T-cell (primary cell): ENCODE measurements around the gene MTMR2. TPM values are rescaled to one million over a fixed set of nuclear protein-coding genes. Genes with fewer than 3 reads are reported as not detected.

Experiments used
- ATAC-seq, 4 experiments: fragments of 200-7000 bp in 3 of 4; fragments of 150-1000 bp in 1 of 4; cut with Tn5 transposase; replicated peaks in 1 of 4; 1 replicate in 3 of 4; 2 replicates in 1 of 4; pipeline ENCODE4 v1.10.0; 2021; ENCODE audit warnings: moderate library complexity in 3 of 4, mild to moderate bottlenecking in 2 of 4, moderate number of reproducible peaks in 1 of 4
- CTCF ChIA-PET, 2 donors: fragments of 300-600 bp; sonication (Branson Sonifier 250); formaldehyde crosslinking; loops; one replicate each; lab custom pipeline; 2022; ENCODE audit warnings: antibody characterized with exemption in 2 of 2; lab: Charles Lee
- POLR2A ChIA-PET, 2 donors: fragments of 300-600 bp; sonication (Branson Sonifier 250); formaldehyde crosslinking; loops; one replicate each; lab custom pipeline; 2022; ENCODE audit warnings: antibody characterized with exemption in 2 of 2; lab: Charles Lee
- DNase-seq, 35 experiments: peaks; one replicate each; pipeline versions ENCODE4 v3.0.0 to v3.0.0-alpha.2; 2013 to 2023
- H3K27ac ChIP-seq: one replicate; pipeline ENCODE4 v1.5.1; 2013; ENCODE audit warnings: low read length
- H3K27me3 ChIP-seq, 2 experiments: replicated peaks in 1 of 2; 1 replicate in 1 of 2; 2 replicates in 1 of 2; pipeline versions ENCODE4 v1.6.1 to v1.7.0; 2013; ENCODE audit warnings: low read length in 1 of 2, mixed read lengths in 1 of 2; ENCODE audit not compliant: control insufficient read depth in 2 of 2, insufficient read depth in 2 of 2; ENCODE audit errors: extremely low read depth in 1 of 2
- H3K36me3 ChIP-seq, 2 donors: 1 replicate in 1 of 2; 2 replicates in 1 of 2; pipeline versions ENCODE4 v1.6.1 to v1.7.0; 2013; ENCODE audit warnings: low read length in 1 of 2; ENCODE audit not compliant: control insufficient read depth in 2 of 2, insufficient read depth in 1 of 2; ENCODE audit errors: extremely low read depth in 1 of 2
- H3K4me1 ChIP-seq, 2 experiments: 1 replicate in 1 of 2; 2 replicates in 1 of 2; pipeline versions ENCODE4 v1.6.1 to v1.7.0; 2013; ENCODE audit warnings: low read length in 2 of 2, mixed read lengths in 1 of 2; ENCODE audit not compliant: insufficient read depth in 2 of 2, control insufficient read depth in 1 of 2; ENCODE audit errors: extremely low read depth in 1 of 2
- H3K4me3 ChIP-seq, 2 donors: 1 replicate in 1 of 2; 2 replicates in 1 of 2; pipeline versions ENCODE4 v1.5.1 to v1.7.0; 2013; ENCODE audit warnings: mild to moderate bottlenecking in 2 of 2, low read length in 1 of 2, moderate library complexity in 1 of 2; ENCODE audit not compliant: control insufficient read depth in 1 of 2; ENCODE audit errors: extremely low read depth in 1 of 2
- H3K9me3 ChIP-seq: 2 replicates; pipeline ENCODE4 v1.7.0; 2013
- H3K27ac Mint-ChIP-seq, 2 donors: one replicate each; pipeline ENCODE4 v1.8.0; 2020 to 2021; ENCODE audit warnings: mild to moderate bottlenecking in 2 of 2, mixed read lengths in 2 of 2
- H3K27me3 Mint-ChIP-seq, 2 donors: one replicate each; pipeline ENCODE4 v1.8.0; 2021 to 2022; ENCODE audit warnings: mixed read lengths in 2 of 2
- H3K36me3 Mint-ChIP-seq: one replicate; pipeline ENCODE4 v1.8.0; 2021; ENCODE audit warnings: mixed read lengths
- H3K4me1 Mint-ChIP-seq, 3 donors: one replicate each; pipeline ENCODE4 v1.8.0; 2020 to 2022; ENCODE audit warnings: mixed read lengths in 3 of 3, mild to moderate bottlenecking in 1 of 3
- H3K4me3 Mint-ChIP-seq, 3 donors: one replicate each; pipeline ENCODE4 v1.8.0; 2020 to 2022; ENCODE audit warnings: mild to moderate bottlenecking in 3 of 3, mixed read lengths in 3 of 3, moderate library complexity in 3 of 3
- H3K9me3 Mint-ChIP-seq, 3 donors: one replicate each; pipeline ENCODE4 v1.8.0; 2020 to 2022; ENCODE audit warnings: mixed read lengths in 3 of 3
- WGBS: methylation state at CpG from one replicate; pipeline ENCODE4 v1.1.5; 2013; ENCODE audit warnings: missing lambda C conversion rate; ENCODE audit not compliant: insufficient coverage; 5-methylcytosine and 5-hydroxymethylcytosine counted together
- total RNA-seq, 35 experiments: library from RNA in 6 of 35; stranded (reverse) in 6 of 35; fragments of 120-200 nt in 1 of 35; gene quantifications; one replicate each; pipeline versions ENCODE4 v1.2.1 to v1.2.4 and lab custom pipeline; 2013 to 2026

MTMR2 gene
- total RNA-seq, 5 donors from 2014 or later (not counting 1 experiment from before 2014, with no cell fraction given), result 11.0 to 14.6 (median 11.6) TPM

DNA sequence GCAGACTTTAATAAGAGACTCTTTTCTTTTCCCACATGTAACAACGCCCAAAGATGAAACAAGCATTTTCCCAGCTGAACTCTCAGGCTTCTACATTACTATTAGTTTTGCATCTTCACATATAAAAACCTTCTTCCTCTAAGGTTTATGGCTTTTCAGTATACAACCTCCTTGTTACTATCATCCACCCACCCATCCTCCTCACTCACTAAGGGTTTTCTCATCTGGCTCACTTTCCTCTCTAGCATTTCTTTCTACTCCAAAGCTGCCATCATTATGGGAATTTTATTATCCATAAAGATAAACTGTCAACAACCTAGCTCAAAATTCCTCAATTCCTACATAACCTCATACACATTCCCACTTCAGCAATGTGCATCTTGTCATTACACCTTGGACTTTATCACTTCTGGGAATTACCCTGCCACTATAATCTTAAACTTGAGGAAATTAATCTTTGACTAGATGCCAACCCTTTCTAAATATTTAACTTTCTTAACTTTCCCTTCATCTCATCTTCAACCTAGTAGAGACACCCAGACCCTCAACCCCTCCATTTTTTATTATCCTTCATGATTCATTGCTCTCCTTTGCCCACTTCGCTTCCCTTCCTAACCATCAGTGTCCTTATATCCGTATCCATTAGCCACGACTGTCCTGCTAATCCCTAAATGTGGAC is 30.9 kb downstream of the MTMR2 start:
- H3K9me3 Mint-ChIP-seq, result no peaks in the 10 kb centered on the region
- H3K36me3 Mint-ChIP-seq, result peaks cover 10% of the 10 kb centered on the region
- H3K4me3 Mint-ChIP-seq, result no peak overlapping the region
- Histone ChIP-seq H3K27me3 (no peaks in the 10 kb centered on the region), H3K36me3 (no peaks in the 10 kb centered on the region), H3K4me3 (no peak overlapping the region), H3K4me1 (no peaks in the 10 kb centered on the region), H3K9me3 (no peaks in the 10 kb centered on the region), H3K27ac (no peak overlapping the region)
- ATAC-seq, result no peak
- WGBS, result 90% methylated on average over 4 of the region's 4 CpGs
- H3K27me3 Mint-ChIP-seq, result no peaks in the 10 kb centered on the region
- H3K27ac Mint-ChIP-seq, result no peak overlapping the region
- POLR2A ChIA-PET, result no interaction called here
- peaks cover 7 to 8% (median 7%) of the 10 kb centered on the region in 3 donors for H3K4me1 Mint-ChIP-seq
- no peak for DNase-seq
- CTCF ChIA-PET, result no interaction called here

DNA sequence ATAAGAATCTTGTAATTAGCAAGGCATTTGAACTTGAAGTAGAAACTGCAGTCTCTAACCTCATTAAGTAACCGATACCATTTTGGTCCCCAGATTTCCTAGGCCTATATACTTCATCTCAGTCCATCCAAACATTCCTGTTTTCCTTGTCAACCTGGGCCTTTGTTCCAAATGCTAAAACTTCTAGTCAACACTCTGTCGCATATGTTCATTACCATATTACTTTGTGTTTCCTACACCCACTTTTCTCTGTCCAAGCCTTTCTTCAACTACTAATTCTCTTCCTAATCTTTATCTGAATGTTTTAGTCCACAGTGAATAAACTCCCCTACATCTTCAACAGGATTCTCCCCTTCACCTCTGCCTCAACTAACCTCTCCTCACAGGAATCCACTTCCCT is 31.4 kb downstream of the MTMR2 start:
- ChIA-PET CTCF (no interaction called here), POLR2A (no interaction called here)
- Mint-ChIP-seq H3K9me3 (no peaks in the 10 kb centered on the region), H3K27ac (no peak overlapping the region), H3K4me1 (peaks cover 7 to 8% (median 7%) of the 10 kb centered on the region in 3 donors), H3K36me3 (peaks cover 12% of the 10 kb centered on the region), H3K27me3 (no peaks in the 10 kb centered on the region), H3K4me3 (no peak overlapping the region)
- Histone ChIP-seq H3K9me3 (no peaks in the 10 kb centered on the region), H3K4me1 (no peaks in the 10 kb centered on the region), H3K27me3 (no peaks in the 10 kb centered on the region), H3K4me3 (no peak overlapping the region), H3K27ac (no peak overlapping the region), H3K36me3 (peaks cover 0 to 5% of the 10 kb centered on the region in 2 donors)
- DNase-seq, result no peak
- WGBS, result 91% methylated on average over 2 of the region's 2 CpGs
- no peak for ATAC-seq

DNA sequence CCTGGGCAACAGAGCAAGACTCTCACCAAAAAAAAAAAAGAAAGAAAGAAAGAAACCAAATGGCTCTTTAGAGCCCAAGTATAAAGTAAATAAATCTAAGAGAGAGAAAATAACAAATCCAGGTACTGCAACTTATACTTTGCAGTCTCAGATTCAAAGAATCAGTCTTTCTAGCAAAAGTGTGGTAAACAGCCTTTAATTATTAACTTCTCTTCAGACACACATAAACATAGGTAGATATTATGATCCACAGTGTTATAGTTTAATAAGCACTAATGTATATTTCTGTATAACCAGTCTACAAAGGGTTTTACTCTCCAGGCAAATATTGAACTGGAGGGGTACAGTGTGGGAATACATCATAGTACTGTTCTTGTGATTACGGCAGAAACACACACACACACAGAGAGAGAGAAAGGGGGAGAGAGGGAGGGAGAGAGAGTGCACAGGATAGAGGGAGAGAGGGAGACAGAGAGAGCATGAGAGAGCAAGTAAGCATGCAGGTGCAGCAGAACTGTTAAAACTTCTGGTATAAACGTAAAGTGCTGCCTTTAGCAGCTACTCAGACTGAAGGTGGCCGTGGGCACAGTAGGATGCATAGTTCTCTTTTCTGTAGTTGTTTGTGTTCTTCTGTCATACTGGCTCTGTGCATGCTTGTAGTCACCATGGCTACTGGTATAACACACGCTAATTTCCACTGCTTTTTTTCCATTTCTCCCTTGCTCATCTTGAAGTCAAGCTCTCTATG is 32.3 kb downstream of the MTMR2 start:
- ATAC-seq, result no peak
- no peak overlapping the region for H3K4me3 Mint-ChIP-seq
- Histone ChIP-seq H3K27ac (no peak overlapping the region), H3K9me3 (no peaks in the 10 kb centered on the region), H3K4me1 (no peaks in the 10 kb centered on the region), H3K27me3 (no peaks in the 10 kb centered on the region), H3K4me3 (no peak overlapping the region), H3K36me3 (peaks cover 0 to 6% of the 10 kb centered on the region in 2 donors)
- 53% methylated on average over 2 of the region's 4 CpGs for WGBS
- peaks cover 7 to 8% (median 7%) of the 10 kb centered on the region in 3 donors for H3K4me1 Mint-ChIP-seq
- no peaks in the 10 kb centered on the region for H3K27me3 Mint-ChIP-seq
- no peak for DNase-seq
- H3K36me3 Mint-ChIP-seq, result peaks cover 20% of the 10 kb centered on the region
- H3K27ac Mint-ChIP-seq, result no peak overlapping the region
- CTCF ChIA-PET, result no interaction called here
- H3K9me3 Mint-ChIP-seq, result no peaks in the 10 kb centered on the region
- POLR2A ChIA-PET, result no interaction called here

DNA sequence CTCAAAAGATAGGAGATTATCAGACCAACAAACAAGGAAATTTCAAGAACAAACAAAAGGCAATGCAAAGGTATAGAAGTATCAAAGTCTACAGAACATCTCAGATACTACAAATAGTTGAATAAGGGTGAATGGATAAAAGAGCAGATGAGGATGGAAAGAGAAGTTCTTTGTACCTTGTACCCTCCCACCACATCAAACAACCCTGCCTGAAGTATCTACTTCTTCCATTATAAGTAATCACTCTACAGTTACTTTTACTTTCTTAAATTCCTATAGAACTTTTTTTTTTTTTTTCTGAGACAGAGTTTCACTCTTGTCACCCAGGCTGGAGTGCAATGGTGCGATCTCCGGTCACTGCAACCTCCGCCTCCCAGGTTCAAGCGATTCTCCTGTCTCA is 35.1 kb downstream of the MTMR2 start:
- Mint-ChIP-seq H3K36me3 (peaks cover 31% of the 10 kb centered on the region), H3K9me3 (no peaks in the 10 kb centered on the region), H3K27ac (no peak overlapping the region), H3K4me1 (peaks cover 0 to 5% (median 3%) of the 10 kb centered on the region in 3 donors), H3K4me3 (no peak overlapping the region), H3K27me3 (no peaks in the 10 kb centered on the region)
- Histone ChIP-seq H3K27ac (no peak overlapping the region), H3K4me3 (no peak overlapping the region), H3K9me3 (no peaks in the 10 kb centered on the region), H3K36me3 (peaks cover 0 to 14% of the 10 kb centered on the region in 2 donors), H3K27me3 (no peaks in the 10 kb centered on the region), H3K4me1 (no peaks in the 10 kb centered on the region)
- DNase-seq, result no peak
- ChIA-PET CTCF (no interaction called here), POLR2A (no interaction called here)
- WGBS, result 94% methylated on average over 2 of the region's 4 CpGs
- ATAC-seq, result no peak

DNA sequence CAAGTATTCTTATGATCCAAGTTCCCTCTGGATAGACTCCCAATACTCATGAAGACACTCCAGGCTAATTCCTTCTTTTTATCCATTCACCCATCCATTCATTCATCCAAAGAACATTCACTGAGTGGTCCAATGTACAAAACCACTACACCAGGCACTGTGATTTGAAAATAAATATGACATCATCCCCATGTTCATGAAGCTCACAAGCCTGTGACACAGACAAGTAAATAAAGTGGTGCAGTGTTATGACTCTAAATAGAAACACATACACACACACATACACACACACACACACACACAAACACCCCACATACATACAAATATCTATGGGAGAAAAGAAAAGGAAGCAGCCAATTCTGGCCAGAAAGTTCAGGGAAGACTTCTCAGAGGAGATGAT is 35.5 kb downstream of the MTMR2 start:
- ATAC-seq, result no peak
- H3K27ac ChIP-seq, result no peak overlapping the region
- H3K36me3 ChIP-seq, result peaks cover 0 to 14% of the 10 kb centered on the region in 2 donors
- no peak for DNase-seq
- H3K4me1 Mint-ChIP-seq, result peaks cover 0 to 5% (median 3%) of the 10 kb centered on the region in 3 donors
- H3K4me3 ChIP-seq, result no peak overlapping the region
- H3K9me3 ChIP-seq, result no peaks in the 10 kb centered on the region
- ChIA-PET CTCF (no interaction called here), POLR2A (no interaction called here)
- H3K4me1 ChIP-seq, result no peaks in the 10 kb centered on the region
- H3K4me3 Mint-ChIP-seq, result no peak overlapping the region
- H3K27me3 ChIP-seq, result no peaks in the 10 kb centered on the region
- peaks cover 31% of the 10 kb centered on the region for H3K36me3 Mint-ChIP-seq
- no peaks in the 10 kb centered on the region for H3K27me3 Mint-ChIP-seq
- no peaks in the 10 kb centered on the region for H3K9me3 Mint-ChIP-seq
- no peak overlapping the region for H3K27ac Mint-ChIP-seq

DNA sequence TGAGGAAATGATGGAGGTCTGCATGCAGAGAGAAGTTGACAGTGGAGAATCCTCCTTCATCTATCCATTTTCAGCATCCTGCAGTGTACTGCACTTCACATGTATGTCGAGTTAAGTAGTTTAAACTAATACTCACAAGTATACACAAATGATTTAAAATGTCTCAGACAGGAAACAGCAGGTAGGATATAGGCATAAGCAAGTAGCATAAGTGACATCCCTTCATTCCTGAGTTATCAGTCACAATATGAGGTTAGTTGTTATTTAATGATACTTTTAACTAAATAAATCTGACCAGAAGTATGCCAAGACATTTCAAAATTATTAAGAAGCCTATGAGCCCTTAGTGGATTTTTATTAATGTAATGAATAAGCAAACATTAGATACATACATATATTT is 37.4 kb downstream of the MTMR2 start:
- H3K9me3 Mint-ChIP-seq, result no peaks in the 10 kb centered on the region
- peaks cover 35% of the 10 kb centered on the region for H3K36me3 Mint-ChIP-seq
- ChIA-PET POLR2A (no interaction called here), CTCF (no interaction called here)
- Histone ChIP-seq H3K36me3 (peaks cover 0 to 14% of the 10 kb centered on the region in 2 donors), H3K4me3 (no peak overlapping the region), H3K27ac (no peak overlapping the region), H3K27me3 (no peaks in the 10 kb centered on the region), H3K9me3 (no peaks in the 10 kb centered on the region), H3K4me1 (no peaks in the 10 kb centered on the region)
- H3K27me3 Mint-ChIP-seq, result no peaks in the 10 kb centered on the region
- DNase-seq, result no peak
- H3K4me1 Mint-ChIP-seq, result peaks cover 0 to 5% (median 3%) of the 10 kb centered on the region in 3 donors
- no peak overlapping the region for H3K4me3 Mint-ChIP-seq
- H3K27ac Mint-ChIP-seq, result no peak overlapping the region
- ATAC-seq, result no peak
- WGBS, result no CpG with 5 or more reads among the region's 1 CpG
